ENCODE results near the gene SLC26A1.

- TF ChIP-seq CTCF (IDR thresholded peaks at IDR 0.05 in 2 of 3, conservative IDR thresholded peaks at IDR 0.05 in 1 of 3; ENCODE audit: borderline replicate concordance in 1 of 3, insufficient read depth in 1 of 3, low read depth in 2 of 3, low read length in 2 of 3) (no peak), YY1 (IDR thresholded peaks at IDR 0.05; ENCODE audit: extremely low read depth, insufficient replicate concordance, low read depth, low read length) (no peak), POLR2A (IDR thresholded peaks at IDR 0.05; ENCODE audit: borderline replicate concordance, extremely low read depth, insufficient read depth, insufficient read length) (no peak), EZH2 (IDR thresholded peaks at IDR 0.05) (no peak), SRF (IDR thresholded peaks at IDR 0.05; ENCODE audit: low read depth) (no peak), POLR2AphosphoS5 (IDR thresholded peaks at IDR 0.05; ENCODE audit: low read depth, low read length) (no peak)
Measured at GRCh38 chr4:1001561-1002130, 8.4 kb upstream of the SLC26A1 start.
